KOPT-K1 (cell line): ENCODE results near the gene FAM120C.

Source experiments
- H3K27ac ChIP-seq: fragments of 200-600 bp; sonication (generic); 2 replicates; pipeline ENCODE4 v1.5.1; 2016; ENCODE audit warnings: antibody characterized with exemption, mild to moderate bottlenecking, low read depth, low read length; ENCODE audit not compliant: poor library complexity, severe bottlenecking
- H3K36me3 ChIP-seq: fragments of 200-600 bp; sonication (generic); 2 replicates; pipeline ENCODE4 v1.5.1; 2017; ENCODE audit warnings: antibody characterized with exemption, mild to moderate bottlenecking, low read length, moderate library complexity; ENCODE audit not compliant: insufficient read depth
- H3K9me3 ChIP-seq: fragments of 200-600 bp; sonication (generic); 2 replicates; pipeline ENCODE4 v1.5.1; 2017; ENCODE audit warnings: antibody characterized with exemption, low read length, mild to moderate bottlenecking; ENCODE audit not compliant: insufficient read depth, poor library complexity, severe bottlenecking

The FAM120C gene

GRCh38 chrX:54177306-54177705 lies 5.7 kb downstream of the FAM120C start:
- Histone ChIP-seq H3K36me3 (peaks cover 88% of the 10 kb centered on the region), H3K27ac (no peak overlapping the region), H3K9me3 (no peaks in the 10 kb centered on the region)

GRCh38 chrX:54173791-54174190 lies 9.3 kb downstream of the FAM120C start:
- Histone ChIP-seq H3K27ac (no peak overlapping the region), H3K9me3 (no peaks in the 10 kb centered on the region), H3K36me3 (peaks cover 68% of the 10 kb centered on the region)

GRCh38 chrX:54172455-54172854 lies 10.6 kb downstream of the FAM120C start:
- Histone ChIP-seq H3K36me3 (peaks cover 54% of the 10 kb centered on the region), H3K9me3 (no peaks in the 10 kb centered on the region), H3K27ac (no peak overlapping the region)

GRCh38 chrX:54171527-54172250 lies 11.4 kb downstream of the FAM120C start:
- H3K27ac ChIP-seq, result no peak overlapping the region
- peaks cover 47% of the 10 kb centered on the region for H3K36me3 ChIP-seq
- no peaks in the 10 kb centered on the region for H3K9me3 ChIP-seq

- no peaks in the 10 kb centered on the region for H3K9me3 ChIP-seq
Observed at GRCh38 chrX:54171091-54171490, 12.0 kb downstream of the FAM120C start.

GRCh38 chrX:54166915-54167314 lies 16.1 kb downstream of the FAM120C start:
- Histone ChIP-seq H3K27ac (no peak overlapping the region), H3K9me3 (no peaks in the 10 kb centered on the region), H3K36me3 (peaks cover 3% of the 10 kb centered on the region)

More at GRCh38 chrX:54171091-54171490, 12.0 kb downstream of the FAM120C start:
- no peak overlapping the region for H3K27ac ChIP-seq
- H3K36me3 ChIP-seq, result peaks cover 41% of the 10 kb centered on the region

- Histone ChIP-seq H3K27ac (no peak overlapping the region), H3K9me3 (no peaks in the 10 kb centered on the region), H3K36me3 (peaks cover 9% of the 10 kb centered on the region; the same call in 1 of the 2 replicates)
Observed at GRCh38 chrX:54157561-54157960, 25.5 kb downstream of the FAM120C start.

- Histone ChIP-seq H3K9me3 (no peaks in the 10 kb centered on the region), H3K36me3 (peaks cover 28% of the 10 kb centered on the region), H3K27ac (no peak overlapping the region)
Observed at GRCh38 chrX:54134269-54134668, 48.8 kb downstream of the FAM120C start.

GRCh38 chrX:54116391-54116790 lies 66.7 kb downstream of the FAM120C start:
- no peaks in the 10 kb centered on the region for H3K9me3 ChIP-seq
- H3K36me3 ChIP-seq, result no peaks in the 10 kb centered on the region
- H3K27ac ChIP-seq, result no peak overlapping the region

- no peak overlapping the region for H3K27ac ChIP-seq
- no peaks in the 10 kb centered on the region; the same call in 1 of the 2 replicates for H3K36me3 ChIP-seq
- no peaks in the 10 kb centered on the region for H3K9me3 ChIP-seq
Observed at GRCh38 chrX:54093571-54093970, 89.5 kb downstream of the FAM120C start.

- Histone ChIP-seq H3K9me3 (no peaks in the 10 kb centered on the region), H3K27ac (no peak overlapping the region)
Observed at GRCh38 chrX:54093159-54093558, 89.9 kb downstream of the FAM120C start.

GRCh38 chrX:54090880-54091279 lies 92.2 kb downstream of the FAM120C start:
- Histone ChIP-seq H3K27ac (no peak overlapping the region), H3K36me3 (no peaks in the 10 kb centered on the region; the same call in 1 of the 2 replicates), H3K9me3 (no peaks in the 10 kb centered on the region)

More at GRCh38 chrX:54093159-54093558, 89.9 kb downstream of the FAM120C start:
- no peaks in the 10 kb centered on the region; the same call in 1 of the 2 replicates for H3K36me3 ChIP-seq

- Histone ChIP-seq H3K36me3 (peaks cover 7% of the 10 kb centered on the region; the same call in 1 of the 2 replicates), H3K27ac (no peak overlapping the region), H3K9me3 (no peaks in the 10 kb centered on the region)
Observed at GRCh38 chrX:54089191-54089590, 93.9 kb downstream of the FAM120C start.

GRCh38 chrX:54087661-54088060 lies 95.4 kb downstream of the FAM120C start:
- H3K36me3 ChIP-seq, result peaks cover 7% of the 10 kb centered on the region; the same call in 1 of the 2 replicates
- no peak overlapping the region for H3K27ac ChIP-seq
- H3K9me3 ChIP-seq, result no peaks in the 10 kb centered on the region

GRCh38 chrX:54085666-54086065 lies 97.4 kb downstream of the FAM120C start:
- Histone ChIP-seq H3K36me3 (peaks cover 7% of the 10 kb centered on the region; the same call in 1 of the 2 replicates), H3K27ac (no peak overlapping the region), H3K9me3 (no peaks in the 10 kb centered on the region)

GRCh38 chrX:54076903-54077302 lies 106.2 kb downstream of the FAM120C start:
- Histone ChIP-seq H3K9me3 (no peaks in the 10 kb centered on the region), H3K36me3 (no peaks in the 10 kb centered on the region; the same call in 1 of the 2 replicates), H3K27ac (no peak overlapping the region)
